ENCODE data around the gene GOLGA6D. TPM values are rescaled to one million over a fixed set of nuclear protein-coding genes. Genes with fewer than 3 reads are reported as not detected.

Gene GOLGA6D
- total and polyA plus RNA-seq, 2 of the 8 experiments (the other 6 are each of a cell fraction or from before 2014, with no cell fraction given): 0.27 to 0.69 TPM

GRCh38 chr15:75335313-75335704 lies 52.7 kb downstream of the GOLGA6D start (continued):
- TF ChIP-seq CTCF (IDR thresholded peaks at IDR 0.05; ENCODE audit: control extremely low read depth in 1 of 3, insufficient read depth in 1 of 3, low read depth in 1 of 3, low read length in 3 of 3) (no peak), KDM1A (IDR thresholded peaks at IDR 0.05; ENCODE audit: borderline replicate concordance, low read length) (no peak), TEAD4 (IDR thresholded peaks at IDR 0.05; ENCODE audit: low read depth, low read length) (no peak), POLR2AphosphoS5 (IDR thresholded peaks at IDR 0.05; ENCODE audit: low read depth, low read length) (no peak), RFX5 (IDR thresholded peaks at IDR 0.05; ENCODE audit: borderline replicate concordance, low read depth, low read length) (no peak), TBP (IDR thresholded peaks at IDR 0.05; ENCODE audit: low read depth, low read length) (no peak), CHD1 (IDR thresholded peaks at IDR 0.05; ENCODE audit: low read depth, low read length) (no peak), BACH1 (IDR thresholded peaks at IDR 0.05; ENCODE audit: low read length) (no peak)

Measured in H1 (cell line).